Activated naive CD4-positive, alpha-beta T cell treated with anti-CD3 and anti-CD28 coated beads, Interleukin-2, amount 10 ng/mL, durations not matched to agents 7 days and 5 days (primary cell): ENCODE data around the gene USP40.

Experiments
- CTCF ChIA-PET: fragments of 350-600 bp; sonication (Branson Sonifier 250); formaldehyde crosslinking; loops from one replicate; lab custom pipeline; 2021; ENCODE audit warnings: antibody characterized with exemption; lab: Charles Lee
- DNase-seq: peaks from one replicate; pipeline ENCODE4 v3.0.0-alpha.2; 2020
- H3K27ac Mint-ChIP-seq: one replicate; pipeline ENCODE4 v1.8.0; 2021; ENCODE audit warnings: mild to moderate bottlenecking, moderate library complexity, mixed read lengths
- H3K27me3 Mint-ChIP-seq: one replicate; pipeline ENCODE4 v1.8.0; 2021; ENCODE audit warnings: mild to moderate bottlenecking, mixed read lengths
- H3K36me3 Mint-ChIP-seq: one replicate; pipeline ENCODE4 v1.8.0; 2021; ENCODE audit warnings: mixed read lengths
- H3K4me1 Mint-ChIP-seq: one replicate; pipeline ENCODE4 v1.8.0; 2021; ENCODE audit warnings: mixed read lengths
- H3K4me3 Mint-ChIP-seq: one replicate; pipeline ENCODE4 v1.8.0; 2021; ENCODE audit warnings: mild to moderate bottlenecking, moderate library complexity, mixed read lengths
- H3K9me3 Mint-ChIP-seq: one replicate; pipeline ENCODE4 v1.8.0; 2021; ENCODE audit warnings: mixed read lengths

Gene USP40

DNA sequence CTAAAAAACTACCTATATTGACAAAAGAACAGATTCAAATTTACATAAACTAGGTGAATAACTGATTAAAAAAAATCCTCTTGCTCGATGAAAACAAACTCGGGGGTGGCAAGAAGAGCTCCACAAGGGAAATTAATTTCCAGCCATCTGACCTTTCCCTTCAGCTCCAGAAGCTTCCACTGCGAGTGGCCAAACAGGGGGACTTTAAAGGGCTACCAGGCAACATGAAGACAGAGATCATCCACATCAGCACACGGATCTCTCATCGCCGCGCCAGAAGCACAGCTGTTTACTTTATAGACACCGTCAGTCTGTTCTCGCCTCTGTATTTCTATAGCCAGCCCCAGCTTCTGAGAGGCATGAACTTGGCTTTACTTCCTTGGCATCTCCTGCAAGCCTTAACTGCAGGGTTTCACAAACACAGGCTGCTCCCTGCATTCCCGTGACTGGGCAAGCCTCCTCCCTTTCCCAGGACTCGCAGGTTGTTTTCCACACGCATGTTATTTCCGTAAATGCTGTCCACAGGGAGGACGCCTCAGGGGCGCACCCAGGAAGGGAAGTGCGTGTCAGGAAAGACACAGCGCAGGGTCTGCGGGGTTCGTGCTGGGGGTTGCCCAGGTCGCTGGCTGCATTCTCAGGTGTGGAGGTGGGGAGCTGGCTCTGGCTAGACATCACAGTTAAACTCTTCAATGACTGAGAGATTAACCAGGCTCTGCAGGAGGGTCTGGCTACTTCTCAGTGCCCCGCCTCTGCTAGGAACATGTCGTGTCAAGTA, 85.0 kb downstream of the USP40 start:
- H3K27ac Mint-ChIP-seq = no peak overlapping the region
- DNase-seq = no peak
- no peaks in the 10 kb centered on the region for H3K9me3 Mint-ChIP-seq
- CTCF ChIA-PET = no interaction called here
- no peaks in the 10 kb centered on the region for H3K27me3 Mint-ChIP-seq
- peaks cover 5% of the 10 kb centered on the region for H3K36me3 Mint-ChIP-seq
- no peak overlapping the region for H3K4me3 Mint-ChIP-seq
- no peaks in the 10 kb centered on the region for H3K4me1 Mint-ChIP-seq

DNA sequence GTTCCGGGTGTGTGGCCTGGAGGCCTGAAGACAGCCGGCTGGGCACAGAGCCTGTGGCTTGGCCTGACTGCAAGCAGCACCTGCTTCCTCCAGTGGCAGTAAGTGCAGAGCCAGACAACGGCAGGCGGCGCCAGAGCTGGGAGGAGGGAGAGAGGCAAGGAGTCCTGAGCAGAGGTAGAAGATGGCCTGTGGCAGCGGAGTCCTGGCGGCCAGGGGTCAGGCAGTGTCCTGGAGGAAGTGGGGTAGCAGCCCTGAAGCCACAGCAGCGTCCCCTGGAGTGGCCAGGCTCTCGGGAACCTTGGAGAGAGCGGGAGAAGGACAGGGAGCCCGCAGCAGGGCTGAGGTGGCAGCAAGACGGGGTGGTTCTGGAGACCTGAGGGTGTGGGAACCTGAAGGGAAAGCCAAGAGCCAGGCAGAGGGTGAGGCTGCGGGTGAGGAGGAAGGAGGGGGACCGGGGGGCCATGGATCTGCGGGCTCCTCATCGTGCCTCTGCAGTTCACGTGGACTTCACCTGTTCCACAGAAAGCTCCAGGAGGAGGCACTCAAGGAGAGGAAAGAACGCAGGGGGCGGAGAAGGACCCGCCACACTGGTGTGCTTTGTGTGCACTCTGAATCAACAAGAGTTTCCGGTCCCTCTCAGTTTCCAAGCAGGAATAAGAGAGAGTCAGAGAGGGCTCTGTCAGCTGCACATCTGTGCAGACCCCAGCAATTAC, 85.9 kb downstream of the USP40 start:
- CTCF ChIA-PET = no interaction called here
- H3K4me1 Mint-ChIP-seq = no peaks in the 10 kb centered on the region
- DNase-seq = no peak
- no peaks in the 10 kb centered on the region for H3K9me3 Mint-ChIP-seq
- H3K27me3 Mint-ChIP-seq = no peaks in the 10 kb centered on the region
- H3K36me3 Mint-ChIP-seq = peaks cover 5% of the 10 kb centered on the region
- no peak overlapping the region for H3K27ac Mint-ChIP-seq
- H3K4me3 Mint-ChIP-seq = no peak overlapping the region

DNA sequence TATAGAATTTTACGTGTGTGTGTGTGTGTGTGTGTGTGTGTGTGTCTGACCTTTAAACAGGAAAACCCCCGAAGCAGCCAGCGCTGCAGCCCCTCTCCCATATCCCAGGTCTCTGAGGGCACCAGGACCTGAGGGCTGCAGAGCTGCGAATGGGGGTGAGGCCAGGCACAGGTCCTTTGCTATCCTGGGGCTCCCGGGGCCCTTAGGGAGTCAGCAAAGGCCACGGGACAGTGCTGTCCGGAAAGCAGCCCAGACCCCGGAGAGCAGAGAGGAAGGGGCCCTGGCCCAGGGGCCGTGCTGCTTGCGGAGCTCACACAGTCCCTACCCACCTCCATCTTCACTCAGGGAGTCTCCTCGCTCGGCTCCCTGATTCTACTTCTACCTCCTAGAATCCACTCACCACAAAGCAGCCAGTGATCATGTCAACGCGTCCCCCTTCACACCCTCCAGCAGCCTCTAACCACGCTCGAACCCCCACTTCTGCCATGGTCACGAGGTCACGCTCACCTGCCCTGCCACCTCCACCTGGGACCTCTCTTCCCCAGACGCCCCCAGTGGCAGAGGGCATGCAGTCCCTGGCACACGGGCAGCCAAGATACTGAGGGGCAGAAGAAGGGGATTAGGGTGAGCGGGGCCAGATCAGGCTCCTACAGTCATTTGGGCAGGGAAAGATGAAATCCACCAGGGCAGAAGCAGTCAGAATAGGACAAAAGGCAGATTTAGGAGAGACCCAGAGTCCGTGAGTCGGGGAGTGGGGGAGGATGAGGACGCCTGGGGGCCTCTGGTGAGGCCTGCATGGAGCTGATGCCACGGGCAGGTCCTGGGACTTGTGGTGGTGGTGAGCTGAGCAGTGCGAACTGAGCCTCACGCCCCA, 86.7 kb downstream of the USP40 start:
- CTCF ChIA-PET = interaction anchor here (0.7 kb wide), 1 partner anchor 522 kb away, joined by 4 read pairs; no protein-coding TSS in a partner anchor
- Mint-ChIP-seq H3K4me3 (no peak overlapping the region), H3K27me3 (no peaks in the 10 kb centered on the region), H3K27ac (peak overlapping the region; percentile 7), H3K9me3 (no peaks in the 10 kb centered on the region), H3K4me1 (no peaks in the 10 kb centered on the region), H3K36me3 (peaks cover 3% of the 10 kb centered on the region)
- no peak for DNase-seq

DNA sequence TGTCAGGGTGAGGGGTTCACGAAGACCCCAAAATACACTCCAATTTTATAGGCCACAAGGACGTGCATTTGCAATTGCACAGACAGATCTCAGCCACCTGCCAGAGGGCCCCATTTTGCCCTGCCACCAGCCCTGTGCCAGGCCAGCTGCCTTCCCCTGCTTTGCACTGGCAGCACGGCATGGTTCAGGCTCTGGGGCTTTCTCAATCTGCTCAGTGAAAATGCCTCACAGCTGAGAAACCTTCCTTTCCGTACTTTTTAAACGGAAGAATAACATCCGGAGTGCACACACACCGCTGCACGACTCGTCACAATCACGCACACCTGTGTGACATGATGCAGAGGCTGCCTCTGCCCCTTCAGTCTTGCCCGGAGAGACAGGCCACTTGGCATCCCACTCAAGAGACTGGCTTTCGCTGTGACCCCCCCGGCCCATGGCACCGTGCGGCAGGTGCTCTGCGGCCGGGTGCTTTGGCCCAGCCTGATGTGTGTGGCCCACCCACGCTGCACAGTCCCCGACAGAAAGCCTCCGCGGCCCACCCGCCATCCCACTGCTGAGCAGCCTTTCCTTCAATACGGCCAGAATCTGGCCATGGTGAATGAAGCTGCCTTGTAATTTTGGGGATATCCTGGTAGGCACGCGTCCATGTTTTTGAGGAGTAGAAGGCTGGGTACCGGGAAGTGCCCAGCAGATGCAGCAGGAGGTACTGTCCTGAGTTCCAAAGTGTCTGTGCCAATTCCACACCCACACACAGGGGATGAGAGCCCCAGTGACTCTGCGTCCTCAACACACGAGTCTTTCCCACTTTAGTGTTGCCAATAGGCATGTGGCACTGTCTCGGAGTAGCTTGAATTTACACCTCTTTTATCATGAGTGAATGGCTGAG, 88.8 kb downstream of the USP40 start:
- H3K27ac Mint-ChIP-seq = no peak overlapping the region
- CTCF ChIA-PET = no interaction called here
- peaks cover 6% of the 10 kb centered on the region for H3K36me3 Mint-ChIP-seq
- no peaks in the 10 kb centered on the region for H3K9me3 Mint-ChIP-seq
- no peak for DNase-seq
- no peak overlapping the region for H3K4me3 Mint-ChIP-seq
- no peaks in the 10 kb centered on the region for H3K4me1 Mint-ChIP-seq
- H3K27me3 Mint-ChIP-seq = no peaks in the 10 kb centered on the region

DNA sequence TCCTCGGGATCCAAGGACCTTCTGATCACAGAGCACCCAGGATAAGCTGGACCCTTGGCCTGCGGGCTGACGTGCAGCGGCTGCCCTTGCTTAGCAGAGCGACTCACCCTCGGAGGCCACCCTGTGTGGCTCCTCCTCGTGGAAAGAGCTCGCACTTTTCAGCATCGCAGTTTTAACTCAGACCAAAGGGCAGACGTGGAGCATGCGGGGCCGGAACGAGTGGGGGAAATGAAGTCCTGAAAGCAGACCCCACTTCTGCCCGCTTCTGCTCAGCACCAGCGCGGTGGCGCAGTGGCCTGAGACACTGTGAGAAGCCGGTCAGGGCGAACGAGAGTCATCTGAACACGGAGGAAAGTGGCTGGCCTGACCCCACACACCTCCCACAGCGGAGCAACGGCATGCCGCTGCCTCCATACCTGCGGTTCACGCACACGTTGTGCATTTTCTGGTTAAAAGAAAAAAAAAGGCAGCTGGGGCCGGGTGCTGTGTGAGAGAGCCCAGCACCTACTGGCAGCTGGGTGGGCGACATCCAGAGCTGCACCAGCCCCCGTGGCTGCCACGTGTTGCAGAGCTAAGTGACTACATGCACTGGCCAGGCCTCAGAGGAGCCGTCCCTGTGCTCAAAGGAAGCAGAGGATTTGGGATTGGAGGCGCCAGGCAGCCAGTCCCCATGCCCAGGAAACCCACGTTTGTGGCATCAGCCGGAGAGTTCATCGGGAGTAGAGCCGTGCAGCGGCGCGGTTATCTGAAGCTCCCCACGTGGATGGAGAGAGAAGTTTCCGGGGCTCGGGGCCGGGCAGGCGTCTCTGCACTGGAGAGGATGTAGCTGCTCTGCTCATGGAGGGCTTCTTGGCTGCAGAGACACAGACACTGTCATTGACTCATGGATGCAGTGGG, 89.7 kb downstream of the USP40 start:
- peaks cover 14% of the 10 kb centered on the region for H3K36me3 Mint-ChIP-seq
- no peaks in the 10 kb centered on the region for H3K27me3 Mint-ChIP-seq
- H3K4me3 Mint-ChIP-seq = no peak overlapping the region
- H3K4me1 Mint-ChIP-seq = no peaks in the 10 kb centered on the region
- CTCF ChIA-PET = no interaction called here
- H3K9me3 Mint-ChIP-seq = no peaks in the 10 kb centered on the region
- no peak for DNase-seq
- H3K27ac Mint-ChIP-seq = no peak overlapping the region

DNA sequence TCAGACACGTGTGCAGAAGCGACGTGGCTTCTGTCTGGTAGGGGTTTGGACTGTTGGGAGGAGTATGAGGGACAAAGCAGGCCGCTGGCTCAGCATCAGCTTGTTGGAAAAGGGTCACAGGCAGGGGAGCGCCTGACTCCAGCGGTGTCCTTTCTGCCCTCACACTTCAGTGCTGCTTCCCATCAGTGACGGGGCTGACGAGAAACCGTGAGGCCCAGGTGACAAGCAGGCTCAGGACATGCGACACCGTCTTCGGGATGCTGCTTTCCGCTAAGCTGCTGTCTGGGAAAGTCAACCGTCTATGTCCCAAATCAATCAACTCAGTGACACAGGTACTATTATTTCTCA, 90.5 kb downstream of the USP40 start:
- no peak for DNase-seq
- H3K27ac Mint-ChIP-seq = no peak overlapping the region
- no peaks in the 10 kb centered on the region for H3K9me3 Mint-ChIP-seq
- H3K36me3 Mint-ChIP-seq = peaks cover 16% of the 10 kb centered on the region
- H3K27me3 Mint-ChIP-seq = no peaks in the 10 kb centered on the region
- no peak overlapping the region for H3K4me3 Mint-ChIP-seq
- H3K4me1 Mint-ChIP-seq = no peaks in the 10 kb centered on the region
- CTCF ChIA-PET = interaction anchor here (1.3 kb wide), 1 partner anchor 235 kb away, joined by 4 read pairs; no protein-coding TSS in a partner anchor

DNA sequence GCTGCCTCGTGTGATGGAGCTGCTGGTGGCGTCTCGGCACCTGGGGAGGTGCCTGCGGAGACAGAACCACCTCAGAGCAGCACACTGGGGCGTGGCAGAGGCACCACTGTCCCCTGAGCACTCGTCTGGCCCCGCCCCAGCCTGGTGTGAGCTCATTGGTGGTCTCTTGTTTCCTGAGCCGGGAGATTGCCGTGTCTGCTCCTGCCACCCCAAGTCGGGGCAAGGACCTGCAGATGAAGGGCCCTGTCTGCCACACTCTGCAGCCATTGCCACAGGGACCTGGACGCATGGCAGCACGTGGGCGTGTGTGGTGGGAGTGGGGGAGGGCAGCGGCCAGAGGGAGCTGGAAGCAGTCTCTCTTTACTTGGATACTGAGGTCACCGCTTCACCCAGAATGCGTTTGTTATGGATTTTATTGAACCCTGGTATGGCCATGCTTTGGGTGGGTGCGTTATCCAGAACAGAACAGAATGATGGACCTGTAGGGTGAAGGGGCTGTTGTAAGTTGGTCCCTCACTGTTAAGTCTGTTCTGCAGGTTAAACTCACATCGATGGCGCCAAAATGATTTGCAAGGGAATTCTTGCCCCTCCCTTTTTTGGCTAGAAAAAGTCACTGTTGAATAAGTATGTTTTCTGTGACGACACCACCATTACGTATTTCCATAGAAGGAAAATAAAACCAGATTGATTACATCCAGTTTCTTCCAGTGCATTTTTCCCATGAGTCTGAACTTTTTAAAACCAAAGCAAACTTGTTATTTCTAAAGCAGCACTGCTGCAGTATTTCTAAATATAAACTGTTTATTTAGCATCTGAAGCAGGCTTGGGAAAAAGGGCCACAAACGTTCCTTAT, 92.0 kb downstream of the USP40 start:
- peaks cover 20% of the 10 kb centered on the region for H3K36me3 Mint-ChIP-seq
- H3K4me1 Mint-ChIP-seq = no peaks in the 10 kb centered on the region
- no peak overlapping the region for H3K4me3 Mint-ChIP-seq
- H3K27ac Mint-ChIP-seq = peak overlapping the region; percentile 49
- no peaks in the 10 kb centered on the region for H3K9me3 Mint-ChIP-seq
- CTCF ChIA-PET = interaction anchor here (1.3 kb wide), 1 partner anchor 237 kb away, joined by 4 read pairs; no protein-coding TSS in a partner anchor
- no peak for DNase-seq
- no peaks in the 10 kb centered on the region for H3K27me3 Mint-ChIP-seq

DNA sequence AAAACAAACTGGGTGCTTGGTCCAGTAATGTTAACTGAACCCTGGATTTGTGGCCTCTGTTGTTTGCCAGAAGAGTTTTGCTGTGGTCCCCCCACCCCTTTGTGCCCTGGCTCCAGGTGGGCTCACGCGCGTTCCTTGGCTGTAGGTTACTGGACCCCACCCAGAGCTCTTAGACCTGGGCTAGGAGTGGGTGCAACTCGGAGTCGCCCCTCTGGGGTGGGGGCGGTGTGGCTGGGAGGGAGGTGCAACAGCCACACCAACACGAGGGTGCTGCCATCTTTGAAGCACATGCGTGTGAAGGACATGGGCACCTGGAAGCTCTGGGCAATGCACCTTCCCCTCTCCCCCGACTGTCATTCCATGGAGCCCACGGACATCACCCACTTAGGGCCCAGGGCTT, 92.7 kb downstream of the USP40 start:
- no peak for DNase-seq
- Mint-ChIP-seq H3K36me3 (peaks cover 27% of the 10 kb centered on the region), H3K9me3 (no peaks in the 10 kb centered on the region), H3K4me1 (no peaks in the 10 kb centered on the region), H3K27ac (no peak overlapping the region), H3K27me3 (no peaks in the 10 kb centered on the region), H3K4me3 (no peak overlapping the region)
- CTCF ChIA-PET = no interaction called here

DNA sequence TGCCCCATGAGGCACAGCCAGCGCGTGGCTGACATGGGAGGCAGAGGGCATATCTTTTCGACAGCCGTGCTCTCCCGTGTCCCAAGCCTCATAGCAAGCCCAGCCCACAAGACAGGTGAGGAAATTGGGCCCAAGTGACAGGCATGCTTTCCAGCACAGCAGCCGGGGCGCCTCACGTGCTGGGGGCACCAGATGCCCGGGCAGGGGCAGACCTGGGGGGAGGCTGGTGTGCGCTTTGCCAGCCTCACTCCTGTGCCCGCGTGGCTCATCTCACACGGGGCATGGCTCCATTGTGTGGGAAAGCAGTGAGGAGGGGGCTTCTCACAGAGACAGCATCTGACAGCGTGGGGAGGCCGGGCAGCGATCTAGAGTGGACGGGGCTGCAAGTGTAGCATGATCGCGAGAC, 93.2 kb downstream of the USP40 start:
- Mint-ChIP-seq H3K4me1 (no peaks in the 10 kb centered on the region), H3K36me3 (peaks cover 32% of the 10 kb centered on the region), H3K9me3 (no peaks in the 10 kb centered on the region), H3K27me3 (no peaks in the 10 kb centered on the region), H3K4me3 (no peak overlapping the region), H3K27ac (no peak overlapping the region)
- CTCF ChIA-PET = no interaction called here
- no peak for DNase-seq

DNA sequence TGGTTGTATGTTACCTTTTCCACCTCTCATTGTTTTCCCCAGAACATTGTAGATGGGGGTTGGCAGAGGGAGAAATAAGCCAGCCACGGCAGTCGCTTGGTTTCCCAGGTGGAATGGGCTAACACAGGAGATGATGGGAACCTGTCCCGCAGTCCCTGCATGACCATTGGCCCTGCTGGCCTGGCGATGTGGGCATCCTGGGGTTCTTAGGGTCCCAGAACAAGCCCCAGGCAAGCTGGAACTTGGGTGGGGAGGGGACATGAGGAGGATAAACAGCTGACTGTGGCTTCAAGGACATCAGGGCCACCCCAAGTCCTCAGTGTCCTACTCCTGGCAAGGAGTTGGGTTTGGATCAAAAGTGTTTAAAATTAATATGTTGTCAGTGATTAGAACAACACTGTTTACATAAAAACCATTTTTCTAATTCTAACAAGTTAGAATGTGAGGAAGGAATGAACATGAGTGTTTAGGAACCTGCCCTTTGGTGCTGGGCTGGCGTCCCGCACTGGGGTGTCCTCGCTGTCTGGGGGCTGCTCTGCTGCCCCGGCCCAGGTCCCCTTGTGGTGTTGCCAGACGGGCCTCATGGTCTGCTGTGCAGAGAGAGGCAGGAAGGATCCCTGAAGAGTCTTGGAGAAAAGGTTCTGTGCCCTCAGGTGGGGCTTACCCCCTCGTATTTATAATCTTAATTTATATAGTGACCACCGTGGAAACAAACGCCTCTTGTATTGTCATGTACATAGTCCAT, 95.1 kb downstream of the USP40 start:
- Mint-ChIP-seq H3K27me3 (no peaks in the 10 kb centered on the region), H3K36me3 (peaks cover 42% of the 10 kb centered on the region), H3K27ac (no peak overlapping the region), H3K9me3 (no peaks in the 10 kb centered on the region), H3K4me3 (no peak overlapping the region), H3K4me1 (no peaks in the 10 kb centered on the region)
- CTCF ChIA-PET = interaction anchor here (0.7 kb wide), 1 partner anchor 375 kb away, joined by 3 read pairs; no protein-coding TSS in a partner anchor
- DNase-seq = no peak

DNA sequence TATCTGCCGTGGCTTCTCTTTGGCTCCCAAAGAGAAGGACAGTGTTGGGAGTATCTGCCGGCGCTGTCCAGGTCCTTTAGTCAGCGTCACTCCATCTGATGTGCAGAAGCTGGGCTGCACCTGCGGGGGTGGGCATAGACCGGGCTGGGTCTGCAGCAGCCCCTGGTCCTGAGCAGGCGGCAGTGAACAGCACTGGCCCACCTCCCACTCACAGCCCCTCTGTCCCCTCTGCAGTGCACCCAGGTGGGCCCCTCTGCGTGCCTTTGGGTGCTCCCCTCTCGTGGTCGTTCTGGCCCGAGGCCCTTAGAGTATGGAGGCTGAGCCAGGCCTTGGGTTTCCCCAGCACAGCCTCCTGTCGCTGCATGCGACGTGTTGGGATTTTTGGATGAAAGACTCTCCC, 95.7 kb downstream of the USP40 start:
- Mint-ChIP-seq H3K27ac (no peak overlapping the region), H3K9me3 (no peaks in the 10 kb centered on the region), H3K4me3 (no peak overlapping the region), H3K27me3 (no peaks in the 10 kb centered on the region), H3K4me1 (no peaks in the 10 kb centered on the region), H3K36me3 (peaks cover 48% of the 10 kb centered on the region)
- no peak for DNase-seq
- CTCF ChIA-PET = interaction anchor here (0.7 kb wide), 1 partner anchor 375 kb away, joined by 3 read pairs; no protein-coding TSS in a partner anchor
